GM06990 (cell line): ENCODE results near the gene ADK.
A peak's percentile ranks its signal among the peaks of the same experiment; 100 is the strongest.

ENCODE experiments used
- DNase-seq: peaks from one replicate; pipeline ENCODE4 v3.0.0-alpha.2; 2011; ENCODE audit not compliant: insufficient read length; ENCODE audit errors: extremely low read depth
- H3K27me3 ChIP-seq: replicated peaks from 2 replicates; pipeline ENCODE4 v1.6.0; 2011; ENCODE audit warnings: low read length; ENCODE audit not compliant: control insufficient read depth, insufficient read depth
- H3K36me3 ChIP-seq: 2 replicates; pipeline ENCODE4 v1.5.1; 2011; ENCODE audit warnings: low read length; ENCODE audit not compliant: control insufficient read depth, insufficient read depth
- H3K4me3 ChIP-seq: replicated peaks from 2 replicates; pipeline ENCODE4 v1.5.1; 2011; ENCODE audit warnings: low read depth, mild to moderate bottlenecking, control low read depth, low read length
- CTCF ChIP-seq: IDR thresholded peaks from 2 replicates; pipeline ENCODE4 v1.5.1; 2011; ENCODE audit warnings: low read length, control low read depth, mild to moderate bottlenecking, inconsistent platforms; ENCODE audit not compliant: insufficient read depth, poor library complexity, severe bottlenecking

Gene ADK

GRCh38 chr10:74190494-74190893, 39.5 kb downstream of the ADK start:
- Histone ChIP-seq H3K27me3 (no peaks in the 10 kb centered on the region), H3K36me3 (no peaks in the 10 kb centered on the region), H3K4me3 (0 out of 2 replicates have a peak overlapping the region, but pooled peaks have one; percentile 1)
- DNase-seq: no peak
- TF ChIP-seq CTCF: no peak

- Histone ChIP-seq H3K36me3 (no peaks in the 10 kb centered on the region; the same call in 1 of the 2 replicates), H3K27me3 (no peaks in the 10 kb centered on the region), H3K4me3 (no peak overlapping the region)
- no peak for TF ChIP-seq CTCF
- no peak for DNase-seq
Observed at GRCh38 chr10:74194545-74194944, 43.5 kb downstream of the ADK start.

DNA sequence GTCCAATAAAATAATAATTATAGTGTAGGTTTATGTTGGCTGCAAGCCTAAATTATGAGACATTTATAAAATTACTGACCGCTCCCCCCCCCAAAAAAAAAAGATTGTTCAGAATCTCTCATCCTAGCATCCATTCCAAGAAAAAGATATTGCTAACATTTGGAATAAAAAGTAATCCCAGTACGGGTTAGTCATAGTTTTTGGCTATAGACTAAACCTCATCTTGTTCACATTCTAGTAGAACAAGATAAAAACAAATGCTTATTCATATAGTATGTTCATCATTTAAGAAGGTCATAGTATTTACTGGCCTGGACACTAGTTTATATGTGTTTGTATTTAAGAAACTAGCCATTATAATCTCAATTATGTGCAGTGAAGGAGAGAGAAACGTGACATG, 44.0 kb downstream of the ADK start:
- TF ChIP-seq CTCF: no peak
- DNase-seq: no peak
- Histone ChIP-seq H3K27me3 (no peaks in the 10 kb centered on the region), H3K36me3 (no peaks in the 10 kb centered on the region; the same call in 1 of the 2 replicates), H3K4me3 (no peak overlapping the region)

GRCh38 chr10:74199315-74199714, 48.3 kb downstream of the ADK start:
- TF ChIP-seq CTCF: no peak
- Histone ChIP-seq H3K27me3 (no peaks in the 10 kb centered on the region), H3K36me3 (no peaks in the 10 kb centered on the region; the same call in none of the 2 replicates), H3K4me3 (no peak overlapping the region)
- no peak for DNase-seq

DNA sequence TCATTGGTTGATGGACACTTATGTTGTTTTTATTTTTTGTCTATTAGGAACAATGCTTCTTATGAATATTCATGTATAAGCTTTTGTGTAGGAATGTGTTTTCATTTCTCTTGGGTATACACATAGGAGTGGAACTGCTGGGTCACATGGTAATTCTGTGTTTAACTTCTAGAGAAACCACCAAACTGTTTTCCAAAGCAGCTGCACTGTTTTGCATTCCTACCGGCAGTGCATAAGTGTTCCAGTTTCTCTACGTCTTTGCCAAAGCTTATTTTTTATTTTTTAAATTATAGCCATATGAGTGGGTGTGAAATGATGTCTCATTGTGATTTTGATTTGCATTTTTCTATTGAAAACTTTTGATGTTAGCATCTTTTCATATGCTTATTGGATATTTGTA, 51.3 kb downstream of the ADK start:
- no peak for TF ChIP-seq CTCF
- Histone ChIP-seq H3K27me3 (no peaks in the 10 kb centered on the region), H3K36me3 (peaks cover 3% of the 10 kb centered on the region), H3K4me3 (no peak overlapping the region)
- no peak for DNase-seq

DNA sequence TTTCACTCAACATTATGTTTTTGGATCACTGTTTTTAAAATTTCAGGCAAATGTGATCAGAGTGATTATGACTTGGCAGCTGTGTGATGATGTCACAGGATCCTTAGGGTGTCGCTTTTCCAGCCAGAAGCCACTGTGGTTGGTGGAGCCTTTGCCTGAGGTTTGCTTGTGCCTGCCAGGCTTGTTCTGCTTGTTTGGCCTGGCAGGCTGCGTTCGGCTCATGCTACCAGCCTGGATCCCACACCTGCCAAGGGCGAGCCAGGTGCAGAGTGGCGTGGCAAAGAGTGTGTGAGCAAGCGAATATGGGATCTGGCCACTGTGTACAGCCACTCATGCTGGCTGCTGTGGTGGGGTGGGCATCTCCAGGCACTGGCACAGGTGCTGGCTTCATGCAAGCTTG, 55.7 kb downstream of the ADK start:
- no peak for TF ChIP-seq CTCF
- no peak for DNase-seq

More for the DNA sequence above, 55.7 kb downstream of the ADK start:
- H3K27me3 ChIP-seq: no peaks in the 10 kb centered on the region
- peaks cover 3% of the 10 kb centered on the region for H3K36me3 ChIP-seq
- H3K4me3 ChIP-seq: no peak overlapping the region
